HL-60 (cell line): ENCODE results near the gene ADAMTSL5.

ENCODE experiments used
- GABPA ChIP-seq: IDR thresholded peaks from 2 replicates; pipeline ENCODE4 v1.6.1; 2012; ENCODE audit warnings: low read depth
- POLR2AphosphoS5 ChIP-seq: IDR thresholded peaks from 2 replicates; pipeline ENCODE4 v1.6.1; 2012; ENCODE audit warnings: low read depth
- SPI1 ChIP-seq: IDR thresholded peaks from 2 replicates; pipeline ENCODE4 v1.6.1; 2012; ENCODE audit warnings: low read depth, mild to moderate bottlenecking, borderline replicate concordance
- TF ChIP-seq, protein P1 (sequence below): IDR thresholded peaks from one replicate; pipeline ENCODE4 v1.5.1; 2011; ENCODE audit warnings: low read length, control low read depth, inconsistent platforms; ENCODE audit not compliant: insufficient read depth
- TF ChIP-seq, protein P2 (sequence below): IDR thresholded peaks from 2 replicates; pipeline ENCODE4 v1.6.1; 2012; ENCODE audit warnings: low read depth; ENCODE audit not compliant: insufficient replicate concordance

DNA sequence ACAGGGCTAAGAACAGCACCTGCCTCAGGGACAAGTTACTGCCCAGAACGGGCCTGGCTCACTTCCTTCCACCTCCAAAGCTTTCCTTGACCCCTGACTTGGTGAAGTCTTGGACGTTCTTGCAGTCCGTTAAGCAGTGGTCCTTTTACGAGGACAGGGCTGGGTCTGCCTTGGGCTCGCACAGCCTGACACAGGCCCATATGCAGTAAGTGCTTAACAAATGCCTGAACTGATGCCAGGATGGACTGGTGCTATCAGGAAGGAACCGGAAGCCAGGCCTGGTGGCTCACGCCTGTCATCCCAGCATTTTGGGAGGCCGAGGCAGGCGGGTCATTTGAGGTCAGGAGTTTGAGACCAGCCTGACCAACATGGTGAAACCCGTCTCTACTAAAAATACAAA is 9.2 kb upstream of the ADAMTSL5 start:
- TF ChIP-seq SPI1: no peak
- TF ChIP-seq, protein P1, sequence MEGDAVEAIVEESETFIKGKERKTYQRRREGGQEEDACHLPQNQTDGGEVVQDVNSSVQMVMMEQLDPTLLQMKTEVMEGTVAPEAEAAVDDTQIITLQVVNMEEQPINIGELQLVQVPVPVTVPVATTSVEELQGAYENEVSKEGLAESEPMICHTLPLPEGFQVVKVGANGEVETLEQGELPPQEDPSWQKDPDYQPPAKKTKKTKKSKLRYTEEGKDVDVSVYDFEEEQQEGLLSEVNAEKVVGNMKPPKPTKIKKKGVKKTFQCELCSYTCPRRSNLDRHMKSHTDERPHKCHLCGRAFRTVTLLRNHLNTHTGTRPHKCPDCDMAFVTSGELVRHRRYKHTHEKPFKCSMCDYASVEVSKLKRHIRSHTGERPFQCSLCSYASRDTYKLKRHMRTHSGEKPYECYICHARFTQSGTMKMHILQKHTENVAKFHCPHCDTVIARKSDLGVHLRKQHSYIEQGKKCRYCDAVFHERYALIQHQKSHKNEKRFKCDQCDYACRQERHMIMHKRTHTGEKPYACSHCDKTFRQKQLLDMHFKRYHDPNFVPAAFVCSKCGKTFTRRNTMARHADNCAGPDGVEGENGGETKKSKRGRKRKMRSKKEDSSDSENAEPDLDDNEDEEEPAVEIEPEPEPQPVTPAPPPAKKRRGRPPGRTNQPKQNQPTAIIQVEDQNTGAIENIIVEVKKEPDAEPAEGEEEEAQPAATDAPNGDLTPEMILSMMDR: no peak
- TF ChIP-seq POLR2AphosphoS5: no peak
- TF ChIP-seq, protein P2, sequence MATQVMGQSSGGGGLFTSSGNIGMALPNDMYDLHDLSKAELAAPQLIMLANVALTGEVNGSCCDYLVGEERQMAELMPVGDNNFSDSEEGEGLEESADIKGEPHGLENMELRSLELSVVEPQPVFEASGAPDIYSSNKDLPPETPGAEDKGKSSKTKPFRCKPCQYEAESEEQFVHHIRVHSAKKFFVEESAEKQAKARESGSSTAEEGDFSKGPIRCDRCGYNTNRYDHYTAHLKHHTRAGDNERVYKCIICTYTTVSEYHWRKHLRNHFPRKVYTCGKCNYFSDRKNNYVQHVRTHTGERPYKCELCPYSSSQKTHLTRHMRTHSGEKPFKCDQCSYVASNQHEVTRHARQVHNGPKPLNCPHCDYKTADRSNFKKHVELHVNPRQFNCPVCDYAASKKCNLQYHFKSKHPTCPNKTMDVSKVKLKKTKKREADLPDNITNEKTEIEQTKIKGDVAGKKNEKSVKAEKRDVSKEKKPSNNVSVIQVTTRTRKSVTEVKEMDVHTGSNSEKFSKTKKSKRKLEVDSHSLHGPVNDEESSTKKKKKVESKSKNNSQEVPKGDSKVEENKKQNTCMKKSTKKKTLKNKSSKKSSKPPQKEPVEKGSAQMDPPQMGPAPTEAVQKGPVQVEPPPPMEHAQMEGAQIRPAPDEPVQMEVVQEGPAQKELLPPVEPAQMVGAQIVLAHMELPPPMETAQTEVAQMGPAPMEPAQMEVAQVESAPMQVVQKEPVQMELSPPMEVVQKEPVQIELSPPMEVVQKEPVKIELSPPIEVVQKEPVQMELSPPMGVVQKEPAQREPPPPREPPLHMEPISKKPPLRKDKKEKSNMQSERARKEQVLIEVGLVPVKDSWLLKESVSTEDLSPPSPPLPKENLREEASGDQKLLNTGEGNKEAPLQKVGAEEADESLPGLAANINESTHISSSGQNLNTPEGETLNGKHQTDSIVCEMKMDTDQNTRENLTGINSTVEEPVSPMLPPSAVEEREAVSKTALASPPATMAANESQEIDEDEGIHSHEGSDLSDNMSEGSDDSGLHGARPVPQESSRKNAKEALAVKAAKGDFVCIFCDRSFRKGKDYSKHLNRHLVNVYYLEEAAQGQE: no peak
- TF ChIP-seq GABPA: no peak
